GM10266 (cell line): ENCODE measurements around the gene EID3.

Experiments used
- DNase-seq: peaks from one replicate; pipeline ENCODE4 v3.0.0; 2012; ENCODE audit errors: extremely low spot score
- CTCF ChIP-seq: IDR thresholded peaks from 2 replicates; pipeline ENCODE4 v1.5.1; 2012; ENCODE audit warnings: mild to moderate bottlenecking, low read depth; ENCODE audit not compliant: control insufficient read depth, insufficient read depth; ENCODE audit errors: missing control alignments

The EID3 gene

GRCh38 chr12:104280717-104281458 lies 22.7 kb upstream of the EID3 start:
- no peak for TF ChIP-seq CTCF
- no peak for DNase-seq

GRCh38 chr12:104281636-104282035 lies 21.9 kb upstream of the EID3 start:
- no peak for DNase-seq
- TF ChIP-seq CTCF = no peak

- TF ChIP-seq CTCF = no peak
Measured at GRCh38 chr12:104282109-104282508, 21.4 kb upstream of the EID3 start.

GRCh38 chr12:104285740-104286515 lies 17.6 kb upstream of the EID3 start:
- DNase-seq = no peak
- TF ChIP-seq CTCF = no peak

More at GRCh38 chr12:104282109-104282508, 21.4 kb upstream of the EID3 start:
- DNase-seq = no peak

GRCh38 chr12:104286516-104287482 lies 16.7 kb upstream of the EID3 start:
- no peak for TF ChIP-seq CTCF
- DNase-seq = peak; percentile 86

GRCh38 chr12:104288635-104289274 lies 14.8 kb upstream of the EID3 start:
- TF ChIP-seq CTCF = peak; percentile 18
- peak; percentile 86 for DNase-seq
